Central memory CD4-positive, alpha-beta T cell (primary cell): Measurements from ENCODE around the gene LYPD3.
"Not testable (repeated sequence)": the region's sequence is repeated elsewhere in the genome, so short reads cannot be mapped to it uniquely, and the experiment has no call there.

Source experiments
- DNase-seq: peaks from one replicate; pipeline ENCODE4 v3.0.0; 2022

The LYPD3 gene

GRCh38 chr19:43461303-43461702 lies 4.1 kb downstream of the LYPD3 start:
- DNase-seq, result no peak

- no peak for DNase-seq
Measured at GRCh38 chr19:43460362-43461016, 4.9 kb downstream of the LYPD3 start.

- DNase-seq, result no peak
Measured at GRCh38 chr19:43457809-43458208, 7.6 kb downstream of the LYPD3 start.

GRCh38 chr19:43455321-43456113 lies 9.9 kb downstream of the LYPD3 start:
- no peak for DNase-seq

- DNase-seq, result no peak
Measured at GRCh38 chr19:43454031-43454430, 11.4 kb downstream of the LYPD3 start.

GRCh38 chr19:43452582-43452981 lies 12.8 kb downstream of the LYPD3 start:
- DNase-seq, result no peak

- no peak for DNase-seq
Measured at GRCh38 chr19:43450545-43450997, 14.8 kb downstream of the LYPD3 start.

- no peak for DNase-seq
Measured at GRCh38 chr19:43447655-43448054, 17.8 kb downstream of the LYPD3 start.

GRCh38 chr19:43446746-43447489 lies 18.5 kb downstream of the LYPD3 start:
- peak; percentile 75 for DNase-seq

- no peak for DNase-seq
Measured at GRCh38 chr19:43445426-43445825, 20.0 kb downstream of the LYPD3 start.

GRCh38 chr19:43444531-43445287 lies 20.7 kb downstream of the LYPD3 start:
- no peak for DNase-seq

- not testable (repeated sequence) for DNase-seq
Measured at GRCh38 chr19:43444091-43444490, 21.3 kb downstream of the LYPD3 start.

GRCh38 chr19:43441716-43442115 lies 23.7 kb downstream of the LYPD3 start:
- no peak for DNase-seq

GRCh38 chr19:43439709-43440063 lies 25.7 kb downstream of the LYPD3 start:
- no peak for DNase-seq

- peak; percentile 86 for DNase-seq
Measured at GRCh38 chr19:43439032-43439708, 26.2 kb downstream of the LYPD3 start.

GRCh38 chr19:43438291-43439031 lies 26.9 kb downstream of the LYPD3 start:
- DNase-seq, result no peak

GRCh38 chr19:43437712-43438111 lies 27.7 kb downstream of the LYPD3 start:
- DNase-seq, result no peak

GRCh38 chr19:43437284-43437683 lies 28.1 kb downstream of the LYPD3 start:
- DNase-seq, result peak; percentile 25

GRCh38 chr19:43435775-43436174 lies 29.6 kb downstream of the LYPD3 start:
- no peak for DNase-seq

- DNase-seq, result no peak
Measured at GRCh38 chr19:43433689-43434088, 31.7 kb downstream of the LYPD3 start.

- DNase-seq, result no peak
Measured at GRCh38 chr19:43433358-43433673, 32.1 kb downstream of the LYPD3 start.

GRCh38 chr19:43430976-43431375 lies 34.4 kb downstream of the LYPD3 start:
- no peak for DNase-seq
